OCI-LY7 (cell line): ENCODE measurements around the gene HGFAC. TPM values are rescaled to one million over a fixed set of nuclear protein-coding genes. Genes with fewer than 3 reads are reported as not detected.

Experiments
- BruUV-seq: library from RNA; stranded (reverse); fragments of 400-500 nt; replicated peaks from 2 replicates; lab custom pipeline; 2021; lab: Mats Ljungman, UMichigan
- CTCF ChIA-PET: fragments of 300-600 bp; sonication (Branson Sonifier 250); formaldehyde crosslinking; loops from one replicate; lab custom pipeline; 2022; ENCODE audit warnings: antibody characterized with exemption; ENCODE audit not compliant: unreplicated experiment; lab: Charles Lee
- POLR2A ChIA-PET: fragments of 300-600 bp; sonication (Branson Sonifier 250); formaldehyde crosslinking; loops from one replicate; lab custom pipeline; 2022; ENCODE audit warnings: antibody characterized with exemption; lab: Charles Lee
- DNase-seq: peaks from one replicate; pipeline ENCODE4 v3.0.0-alpha.2; 2015; ENCODE audit warnings: low spot score
- H2AFZ ChIP-seq: fragments of 200-600 bp; sonication (generic), shearing (Covaris generic); 2 replicates; pipeline ENCODE4 v1.6.1; 2014; ENCODE audit warnings: mild to moderate bottlenecking, antibody characterized with exemption, low read length, moderate library complexity
- H3K27ac ChIP-seq: fragments of 200-600 bp; sonication (generic); 2 replicates; pipeline ENCODE4 v1.5.1; 2014; ENCODE audit warnings: mixed run types, low read depth, mild to moderate bottlenecking, moderate library complexity, low read length, inconsistent platforms; ENCODE audit not compliant: poor library complexity, severe bottlenecking
- H3K36me3 ChIP-seq: fragments of 200-600 bp; sonication (generic); 2 replicates; pipeline ENCODE4 v1.6.1; 2014; ENCODE audit warnings: mild to moderate bottlenecking, antibody characterized with exemption, low read length, moderate library complexity, mixed read lengths; ENCODE audit not compliant: insufficient read depth
- H3K4me1 ChIP-seq: fragments of 200-600 bp; sonication (generic); 2 replicates; pipeline ENCODE4 v1.5.1; 2014; ENCODE audit warnings: mild to moderate bottlenecking, low read length; ENCODE audit not compliant: insufficient read depth, poor library complexity, severe bottlenecking
- H3K4me2 ChIP-seq: fragments of 200-600 bp; sonication (generic); 2 replicates; pipeline ENCODE4 v1.6.1; 2014; ENCODE audit warnings: mild to moderate bottlenecking, low read length
- H3K4me3 ChIP-seq: fragments of 200-600 bp; sonication (generic); 2 replicates; pipeline ENCODE4 v1.5.1; 2014; ENCODE audit warnings: mild to moderate bottlenecking, low read depth, low read length; ENCODE audit not compliant: poor library complexity, severe bottlenecking
- H3K79me2 ChIP-seq: fragments of 200-600 bp; sonication (generic); 2 replicates; pipeline ENCODE4 v1.6.1; 2016; ENCODE audit warnings: low read depth, mild to moderate bottlenecking, low read length, moderate library complexity, mixed read lengths; ENCODE audit not compliant: insufficient read depth
- H3K9me2 ChIP-seq: fragments of 200-600 bp; sonication (generic); 2 replicates; pipeline ENCODE4 v1.6.1; 2016; ENCODE audit warnings: mild to moderate bottlenecking, low read length, mixed read lengths; ENCODE audit not compliant: insufficient read depth
- H3K9me3 ChIP-seq: fragments of 200-600 bp; sonication (generic); 2 replicates; pipeline ENCODE4 v1.6.1; 2014; ENCODE audit warnings: mild to moderate bottlenecking, mixed run types, low read length, mixed read lengths
- H4K20me1 ChIP-seq: fragments of 200-600 bp; sonication (generic); 2 replicates; pipeline ENCODE4 v1.6.1; 2014; ENCODE audit warnings: mild to moderate bottlenecking, antibody characterized with exemption, low read length, moderate library complexity, mixed read lengths; ENCODE audit not compliant: insufficient read depth
- CTCF ChIP-seq: fragments of 200-600 bp; sonication (generic); conservative IDR thresholded peaks from 2 replicates; pipeline ENCODE4 v1.5.1; 2014; ENCODE audit warnings: mild to moderate bottlenecking, antibody characterized with exemption, low read length, moderate library complexity, mixed read lengths
- EZH2phosphoT487 ChIP-seq: fragments of 200-600 bp; sonication (generic); IDR thresholded peaks from 2 replicates; pipeline ENCODE4 v1.6.1; 2018; ENCODE audit warnings: low read depth, borderline replicate concordance, mild to moderate bottlenecking, mixed run types, antibody characterized with exemption, low read length, moderate library complexity, mixed read lengths
- intact Hi-C: fragments of 100-400 bp; cut with micrococcal nuclease; formaldehyde crosslinking; loops from one replicate; pipeline ENCODE4 v1.10.0; 2022; ENCODE audit not compliant: unreplicated experiment
- total RNA-seq, 2 experiments: library from RNA; depleted of rRNA in 1 of 2; stranded (reverse); fragments of >200 nt in 1 of 2; shearing (Covaris generic) in 1 of 2; gene quantifications; 2 replicates each; pipeline ENCODE4 v1.2.3, GENCODE V29; 2014 to 2022

Gene HGFAC
- total RNA-seq, 2 experiments from 2014 or later: not detected

- Histone ChIP-seq H3K4me3 (no peak overlapping the region), H2AFZ (no peak overlapping the region), H3K9me3 (no peaks in the 10 kb centered on the region), H3K36me3 (no peaks in the 10 kb centered on the region), H3K9me2 (no peaks in the 10 kb centered on the region), H3K4me2 (no peak overlapping the region), H4K20me1 (no peaks in the 10 kb centered on the region), H3K4me1 (no peaks in the 10 kb centered on the region), H3K79me2 (no peaks in the 10 kb centered on the region), H3K27ac (no peak overlapping the region)
- CTCF ChIA-PET: no interaction called here
- TF ChIP-seq CTCF (no peak), EZH2phosphoT487 (no peak)
- POLR2A ChIA-PET: no interaction called here
- no peak for DNase-seq
- intact Hi-C loops: no loop called here
- BruUV-seq: no TSS peak
Measured at GRCh38 chr4:3475041-3475712, 33.4 kb downstream of the HGFAC start.

- no peak for TF ChIP-seq CTCF
- TF ChIP-seq EZH2phosphoT487: no peak
- no peak for DNase-seq
- Histone ChIP-seq H3K4me3 (no peak overlapping the region), H3K27ac (no peak overlapping the region), H2AFZ (no peak overlapping the region), H3K9me2 (no peaks in the 10 kb centered on the region), H3K4me1 (no peaks in the 10 kb centered on the region), H3K36me3 (no peaks in the 10 kb centered on the region), H4K20me1 (no peaks in the 10 kb centered on the region), H3K79me2 (no peaks in the 10 kb centered on the region), H3K4me2 (no peak overlapping the region), H3K9me3 (no peaks in the 10 kb centered on the region)
- POLR2A ChIA-PET: no interaction called here
- intact Hi-C loops: no loop called here
- BruUV-seq: no TSS peak
- CTCF ChIA-PET: no interaction called here
Measured at GRCh38 chr4:3475713-3476260, 34.0 kb downstream of the HGFAC start.

GRCh38 chr4:3476341-3476747, 34.6 kb downstream of the HGFAC start:
- H3K9me3 ChIP-seq: no peaks in the 10 kb centered on the region
- TF ChIP-seq CTCF (no peak), EZH2phosphoT487 (no peak)
- H3K4me1 ChIP-seq: no peaks in the 10 kb centered on the region
- no peaks in the 10 kb centered on the region for H4K20me1 ChIP-seq
- no peak overlapping the region for H2AFZ ChIP-seq
- POLR2A ChIA-PET: no interaction called here
- CTCF ChIA-PET: no interaction called here
- BruUV-seq: no TSS peak
- H3K9me2 ChIP-seq: no peaks in the 10 kb centered on the region
- H3K36me3 ChIP-seq: no peaks in the 10 kb centered on the region
- H3K4me3 ChIP-seq: no peak overlapping the region
- intact Hi-C loops: no loop called here
- no peak for DNase-seq
- H3K27ac ChIP-seq: no peak overlapping the region
- no peak overlapping the region for H3K4me2 ChIP-seq
- no peaks in the 10 kb centered on the region for H3K79me2 ChIP-seq
